GM12891 (cell line): ENCODE results near the gene CSPG5.

ENCODE experiments used
- PAX5 ChIP-seq: IDR thresholded peaks from 2 replicates; pipeline ENCODE4 v1.6.1; 2011; ENCODE audit warnings: low read length, moderate library complexity, mild to moderate bottlenecking; ENCODE audit not compliant: insufficient read depth, severe bottlenecking
- POLR2A ChIP-seq: IDR thresholded peaks from 2 replicates; pipeline ENCODE4 v1.6.1; 2011; ENCODE audit warnings: low read depth, low read length, control low read depth
- POLR2AphosphoS5 ChIP-seq: IDR thresholded peaks from 2 replicates; pipeline ENCODE4 v1.6.1; 2011; ENCODE audit warnings: low read depth, low read length, control low read depth
- SPI1 ChIP-seq: IDR thresholded peaks from 2 replicates; pipeline ENCODE4 v1.6.1; 2011; ENCODE audit warnings: low read depth, low read length, control low read depth
- TAF1 ChIP-seq: IDR thresholded peaks from 2 replicates; pipeline ENCODE4 v1.6.1; 2011; ENCODE audit warnings: low read depth, low read length, control low read depth

DNA sequence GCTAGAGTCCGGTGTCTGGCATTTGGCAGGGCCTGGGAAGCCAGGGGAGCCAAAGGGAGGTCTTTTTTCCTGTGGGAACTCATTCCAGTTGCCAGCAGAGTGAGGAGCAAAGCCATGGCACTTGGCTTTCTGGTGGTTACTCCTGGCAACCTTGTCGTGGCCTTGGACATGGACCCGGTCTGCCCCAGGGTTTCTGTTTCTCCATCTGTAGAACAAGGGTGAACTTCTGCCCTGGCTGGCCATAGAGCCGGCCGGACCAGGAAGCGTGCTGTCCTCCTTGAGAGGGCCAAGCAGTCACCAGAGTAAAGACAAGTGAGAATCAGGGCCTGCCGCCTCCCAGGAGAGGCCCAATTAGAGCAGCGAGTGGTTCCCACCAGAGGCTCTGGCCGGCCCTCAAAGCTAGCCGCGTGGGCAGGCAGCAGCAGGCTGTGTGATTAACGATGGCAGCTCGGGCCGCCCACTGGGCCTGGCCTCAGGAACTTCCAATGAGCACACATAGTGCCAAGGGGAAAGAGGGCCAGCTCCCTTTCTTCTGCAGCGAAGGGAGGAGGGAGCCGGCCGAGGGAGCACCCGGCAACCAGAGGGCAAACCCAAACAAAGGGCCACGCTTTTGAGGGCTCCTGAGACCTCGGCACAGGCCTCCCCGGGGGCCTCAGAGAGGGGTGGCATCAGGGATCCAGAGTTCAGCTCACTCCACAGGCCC is 36.0 kb downstream of the CSPG5 start:
- TF ChIP-seq POLR2A (no peak), POLR2AphosphoS5 (no peak), SPI1 (no peak), TAF1 (no peak), PAX5 (no peak)
